Sigmoid colon (tissue), 7 donors: ENCODE results near the gene SLC13A4. TPM values are rescaled to one million over a fixed set of nuclear protein-coding genes. Genes with fewer than 3 reads are reported as not detected.

Experiments
- DNase-seq: peaks from one replicate; pipeline ENCODE4 v3.0.0-alpha.2; 2019
- H3K27ac ChIP-seq, 4 donors: fragments of 200-600 bp; sonication (generic); one replicate each; pipeline ENCODE4 v1.5.1; 2016 to 2019; ENCODE audit warnings: mild to moderate bottlenecking in 1 of 4
- H3K27me3 ChIP-seq, 3 donors: fragments of 200-600 bp; sonication (generic); one replicate each; pipeline ENCODE4 v1.5.1; 2019; ENCODE audit warnings: mild to moderate bottlenecking in 1 of 3
- H3K36me3 ChIP-seq, 4 donors: fragments of 200-600 bp; sonication (generic); one replicate each; pipeline ENCODE4 v1.5.1; 2016 to 2019
- H3K4me1 ChIP-seq, 4 donors: fragments of 200-600 bp; sonication (generic); one replicate each; pipeline ENCODE4 v1.5.1; 2017 to 2019
- H3K4me3 ChIP-seq, 4 donors: fragments of 200-600 bp; sonication (generic); one replicate each; pipeline ENCODE4 v1.5.1; 2017 to 2019; ENCODE audit warnings: mild to moderate bottlenecking in 2 of 4, moderate library complexity in 1 of 4
- H3K9me3 ChIP-seq, 4 donors: fragments of 200-600 bp in 3 of 4; sonication (generic) in 3 of 4; one replicate each; pipeline versions ENCODE4 v1.5.1 to v1.6.1; 2013 to 2019
- EP300 ChIP-seq, 4 donors: sonication (generic); formaldehyde crosslinking; IDR thresholded peaks; one replicate each; pipeline ENCODE4 v1.6.1; 2017; ENCODE audit warnings: antibody characterized with exemption in 4 of 4
- POLR2A ChIP-seq, 2 donors: fragments of 450-650 bp; IDR thresholded peaks; one replicate each; pipeline ENCODE4 v1.6.1; 2016; ENCODE audit warnings: antibody characterized with exemption in 2 of 2, mild to moderate bottlenecking in 2 of 2, moderate library complexity in 2 of 2
- POLR2AphosphoS5 ChIP-seq, 4 donors: sonication (generic); formaldehyde crosslinking; IDR thresholded peaks; one replicate each; pipeline ENCODE4 v1.6.1; 2017; ENCODE audit warnings: antibody characterized with exemption in 4 of 4
- WGBS, 2 donors: extraction: QIAGEN DNeasy Blood & Tissue Kit; methylation state at CpG; one replicate each; pipeline ENCODE4 v1.1.7; 2013; 5-methylcytosine and 5-hydroxymethylcytosine counted together
- intact Hi-C: fragments of 100-400 bp; cut with DNase I; formaldehyde crosslinking; loops from one replicate; pipeline ENCODE4 v1.15.1; 2023
- polyA plus RNA-seq, 3 donors: library from polyadenylated mRNA; stranded (reverse); fragments of 200-250 nt; gene quantifications; one replicate each; pipeline ENCODE4 v1.2.3, GENCODE V29; 2013
- total RNA-seq, 4 donors: library from RNA; depleted of rRNA; stranded (reverse); fragments of >200 nt; gene quantifications; one replicate each; pipeline ENCODE4 v1.1.0, GENCODE V29; 2016
- TF ChIP-seq, protein P1 (sequence below), 4 experiments: fragments of 450-650 bp in 3 of 4; fragments of 200-600 bp in 1 of 4; IDR thresholded peaks; one replicate each; pipeline ENCODE4 v1.5.1; 2016 to 2019; ENCODE audit warnings: antibody characterized with exemption in 4 of 4, mild to moderate bottlenecking in 3 of 4, moderate library complexity in 2 of 4
- donor health status: healthy with polysubstance abuse.
- donor health status: Bipolar disorder and iron deficiency.
- donor health status: healthy.

The SLC13A4 gene
- total and polyA plus RNA-seq, 7 donors: 0.12 to 0.60 (median 0.28) TPM; not detected in 4

DNA sequence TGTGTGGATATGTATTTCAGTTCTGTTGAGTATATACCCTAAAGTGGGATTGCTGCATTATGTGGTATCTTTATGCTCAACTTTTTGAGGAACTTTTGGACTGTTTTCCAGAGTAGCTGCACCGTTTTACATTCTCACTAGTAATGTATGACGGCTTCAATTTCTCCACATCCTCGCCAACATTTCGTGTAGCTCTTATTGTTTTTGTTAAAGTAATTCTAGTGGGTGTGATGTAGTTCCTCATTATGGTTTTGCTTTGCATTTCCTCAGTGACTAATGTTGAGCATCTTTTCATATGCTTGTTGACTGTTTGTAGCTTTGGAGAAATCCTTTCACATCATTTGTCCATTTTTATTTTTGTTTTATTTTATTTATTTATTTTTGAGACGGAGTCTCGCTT lies 61.1 kb downstream of the SLC13A4 start:
- Histone ChIP-seq H3K9me3 (no peaks in the 10 kb centered on the region), H3K27me3 (no peaks in the 10 kb centered on the region), H3K36me3 (no peaks in the 10 kb centered on the region), H3K4me3 (no peak overlapping the region), H3K4me1 (peaks cover 0 to 43% (median 31%) of the 10 kb centered on the region in 4 donors), H3K27ac (no peak overlapping the region)
- 78 to 86% methylated on average over 6 of the region's 6 CpGs for WGBS, 2 donors
- intact Hi-C loops: loop anchor here (5.0 to 10.0 kb wide), 2 partner anchors 80 to 308 kb away; partner anchors contain the start of genes FAM180A and MTPN
- TF ChIP-seq, protein P1, sequence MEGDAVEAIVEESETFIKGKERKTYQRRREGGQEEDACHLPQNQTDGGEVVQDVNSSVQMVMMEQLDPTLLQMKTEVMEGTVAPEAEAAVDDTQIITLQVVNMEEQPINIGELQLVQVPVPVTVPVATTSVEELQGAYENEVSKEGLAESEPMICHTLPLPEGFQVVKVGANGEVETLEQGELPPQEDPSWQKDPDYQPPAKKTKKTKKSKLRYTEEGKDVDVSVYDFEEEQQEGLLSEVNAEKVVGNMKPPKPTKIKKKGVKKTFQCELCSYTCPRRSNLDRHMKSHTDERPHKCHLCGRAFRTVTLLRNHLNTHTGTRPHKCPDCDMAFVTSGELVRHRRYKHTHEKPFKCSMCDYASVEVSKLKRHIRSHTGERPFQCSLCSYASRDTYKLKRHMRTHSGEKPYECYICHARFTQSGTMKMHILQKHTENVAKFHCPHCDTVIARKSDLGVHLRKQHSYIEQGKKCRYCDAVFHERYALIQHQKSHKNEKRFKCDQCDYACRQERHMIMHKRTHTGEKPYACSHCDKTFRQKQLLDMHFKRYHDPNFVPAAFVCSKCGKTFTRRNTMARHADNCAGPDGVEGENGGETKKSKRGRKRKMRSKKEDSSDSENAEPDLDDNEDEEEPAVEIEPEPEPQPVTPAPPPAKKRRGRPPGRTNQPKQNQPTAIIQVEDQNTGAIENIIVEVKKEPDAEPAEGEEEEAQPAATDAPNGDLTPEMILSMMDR (IDR thresholded peaks at IDR 0.05): no peak
- TF ChIP-seq EP300 (IDR thresholded peaks at IDR 0.05): no peak
- TF ChIP-seq POLR2AphosphoS5 (IDR thresholded peaks at IDR 0.05): no peak
- no peak for TF ChIP-seq POLR2A (IDR thresholded peaks at IDR 0.05)
- DNase-seq: no peak

- Histone ChIP-seq H3K27ac (no peak overlapping the region), H3K9me3 (no peaks in the 10 kb centered on the region), H3K36me3 (no peaks in the 10 kb centered on the region), H3K4me3 (no peak overlapping the region), H3K27me3 (no peaks in the 10 kb centered on the region), H3K4me1 (peaks cover 0 to 48% (median 33%) of the 10 kb centered on the region in 4 donors)
- intact Hi-C loops: loop anchor here (5.0 to 10.0 kb wide), 2 partner anchors 81 to 309 kb away; partner anchors contain the start of genes FAM180A and MTPN
- TF ChIP-seq, protein P1 (IDR thresholded peaks at IDR 0.05): no peak
- TF ChIP-seq POLR2A (IDR thresholded peaks at IDR 0.05) (no peak), EP300 (IDR thresholded peaks at IDR 0.05) (no peak), POLR2AphosphoS5 (IDR thresholded peaks at IDR 0.05) (no peak)
- 91 to 94% methylated on average over 11 of the region's 11 CpGs for WGBS, 2 donors
- DNase-seq: no peak
Measured at GRCh38 chr7:135666156-135666555, 61.8 kb downstream of the SLC13A4 start.

DNA sequence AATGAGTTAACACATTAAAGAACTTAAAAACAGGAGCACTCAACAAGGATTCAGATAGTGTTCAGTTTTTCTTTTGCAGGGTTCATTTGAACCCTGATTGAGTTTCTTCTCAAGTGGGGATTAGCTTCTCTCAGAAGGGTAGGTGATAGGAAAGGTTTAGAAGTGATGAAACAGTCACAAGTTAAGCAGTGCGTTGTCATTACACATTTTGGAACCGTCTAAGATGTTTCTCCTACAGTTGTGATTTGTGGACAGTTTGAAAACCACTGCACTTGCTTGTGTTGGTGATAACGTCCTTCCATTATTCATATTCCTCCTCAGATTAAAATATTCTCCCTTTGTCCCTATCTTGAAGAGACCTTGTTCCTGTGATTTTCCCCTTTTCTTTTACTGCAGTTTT lies 62.9 kb downstream of the SLC13A4 start:
- no peak for DNase-seq
- WGBS, 2 donors: 73 to 80% methylated on average over 3 of the region's 3 CpGs
- H3K9me3 ChIP-seq: no peaks in the 10 kb centered on the region
- intact Hi-C loops: loop anchor here (5.0 to 10.0 kb wide), 2 partner anchors 82 to 310 kb away; partner anchors contain the start of genes FAM180A and MTPN
- H3K4me1 ChIP-seq: peaks cover 0 to 41% (median 26%) of the 10 kb centered on the region in 4 donors
- TF ChIP-seq POLR2AphosphoS5 (IDR thresholded peaks at IDR 0.05) (no peak), POLR2A (IDR thresholded peaks at IDR 0.05) (no peak), EP300 (IDR thresholded peaks at IDR 0.05) (no peak)
- TF ChIP-seq, protein P1 (IDR thresholded peaks at IDR 0.05): no peak
- no peak overlapping the region for H3K4me3 ChIP-seq
- no peaks in the 10 kb centered on the region for H3K36me3 ChIP-seq
- no peaks in the 10 kb centered on the region for H3K27me3 ChIP-seq
- H3K27ac ChIP-seq: no peak overlapping the region

- no peaks in the 10 kb centered on the region for H3K9me3 ChIP-seq
- intact Hi-C loops: loop anchor here (5.0 to 10.0 kb wide), 3 partner anchors 133 to 1928 kb away; partner anchors contain the start of gene MTPN
- no peaks in the 10 kb centered on the region for H3K27me3 ChIP-seq
- WGBS, 2 donors: 44 to 80% methylated on average over 3 of the region's 3 CpGs
- TF ChIP-seq POLR2A (IDR thresholded peaks at IDR 0.05) (no peak), POLR2AphosphoS5 (IDR thresholded peaks at IDR 0.05) (no peak), EP300 (IDR thresholded peaks at IDR 0.05) (no peak)
- TF ChIP-seq, protein P1 (IDR thresholded peaks at IDR 0.05): no peak
- H3K36me3 ChIP-seq: no peaks in the 10 kb centered on the region
- DNase-seq: no peak
- H3K4me3 ChIP-seq: no peak overlapping the region
- peak overlapping the region in 2 of 4 donors; percentile 89 to 93 for H3K27ac ChIP-seq
- peaks cover 0 to 36% (median 21%) of the 10 kb centered on the region in 4 donors for H3K4me1 ChIP-seq
Measured at GRCh38 chr7:135664046-135664589, 63.9 kb downstream of the SLC13A4 start.
